Measurements from ENCODE around the gene LUZP2.
A peak's percentile ranks its signal among the peaks of the same experiment; 100 is the strongest.

The LUZP2 gene

GRCh38 chr11:24496386-24496735, 492 bp upstream of the LUZP2 start:
- H3K4me3 ChIP-seq (ENCODE audit: control insufficient read depth in 1 of 7, extremely low read depth in 1 of 7, insufficient read depth in 4 of 7, low read depth in 2 of 7, low read length in 6 of 7), result peak overlapping the region in 5 of 7 experiments; percentile 30 to 52 (median 36)

GRCh38 chr11:24497831-24498230, 978 bp downstream of the LUZP2 start:
- Histone ChIP-seq H3K4me3 (ENCODE audit: control insufficient read depth in 1 of 7, extremely low read depth in 1 of 7, insufficient read depth in 4 of 7, low read depth in 2 of 7, low read length in 6 of 7) (no peak overlapping the region), H3K27ac (ENCODE audit: insufficient read depth in 1 of 2, low read depth in 1 of 2, low read length in 2 of 2, poor library complexity in 1 of 2, severe bottlenecking in 2 of 2) (no peak overlapping the region), H3K27me3 (replicated peaks in 2 of 5; ENCODE audit: control insufficient read depth in 4 of 5, insufficient read depth in 5 of 5, low read length in 4 of 5) (peaks cover 16 to 55% (median 26%) of the 10 kb centered on the region in 5 experiments), H3K9me3 (ENCODE audit: control extremely low read depth in 1 of 5, control insufficient read depth in 4 of 5, insufficient read depth in 2 of 5, low read depth in 1 of 5, low read length in 4 of 5) (no peaks in the 10 kb centered on the region), H3K4me1 (ENCODE audit: control extremely low read depth in 1 of 4, control insufficient read depth in 4 of 4, insufficient read depth in 4 of 4, low read length in 3 of 4) (peaks cover 0 to 10% (median 2%) of the 10 kb centered on the region in 4 experiments), H3K36me3 (ENCODE audit: control insufficient read depth in 4 of 4, insufficient read depth in 4 of 4, low read length in 3 of 4) (no peaks in the 10 kb centered on the region)
- POLR2A ChIA-PET, result no interaction called here
- WGBS (ENCODE audit: insufficient coverage), result 92% methylated on average over 2 of the region's 3 CpGs
- DNase-seq, result no peak
- CTCF ChIA-PET, result no interaction called here

More at GRCh38 chr11:24496386-24496735, 492 bp upstream of the LUZP2 start:
- H3K27me3 ChIP-seq (replicated peaks in 2 of 5; ENCODE audit: control insufficient read depth in 4 of 5, insufficient read depth in 5 of 5, low read length in 4 of 5), result peaks cover 16 to 57% (median 26%) of the 10 kb centered on the region in 5 experiments
- peak in 2 of 3 donors; percentile 2 to 6 for DNase-seq
- H3K4me1 ChIP-seq (ENCODE audit: control extremely low read depth in 1 of 4, control insufficient read depth in 4 of 4, insufficient read depth in 4 of 4, low read length in 3 of 4), result peaks cover 0 to 10% (median 2%) of the 10 kb centered on the region in 4 experiments
- 8% methylated on average over 14 of the region's 14 CpGs for WGBS (ENCODE audit: insufficient coverage)
- ChIA-PET POLR2A (no interaction called here), CTCF (no interaction called here)
- no peaks in the 10 kb centered on the region for H3K9me3 ChIP-seq (ENCODE audit: control extremely low read depth in 1 of 5, control insufficient read depth in 4 of 5, insufficient read depth in 2 of 5, low read depth in 1 of 5, low read length in 4 of 5)
- H3K27ac ChIP-seq (ENCODE audit: insufficient read depth in 1 of 2, low read depth in 1 of 2, low read length in 2 of 2, poor library complexity in 1 of 2, severe bottlenecking in 2 of 2), result no peak overlapping the region
- no peaks in the 10 kb centered on the region for H3K36me3 ChIP-seq (ENCODE audit: control insufficient read depth in 4 of 4, insufficient read depth in 4 of 4, low read length in 3 of 4)

DNA sequence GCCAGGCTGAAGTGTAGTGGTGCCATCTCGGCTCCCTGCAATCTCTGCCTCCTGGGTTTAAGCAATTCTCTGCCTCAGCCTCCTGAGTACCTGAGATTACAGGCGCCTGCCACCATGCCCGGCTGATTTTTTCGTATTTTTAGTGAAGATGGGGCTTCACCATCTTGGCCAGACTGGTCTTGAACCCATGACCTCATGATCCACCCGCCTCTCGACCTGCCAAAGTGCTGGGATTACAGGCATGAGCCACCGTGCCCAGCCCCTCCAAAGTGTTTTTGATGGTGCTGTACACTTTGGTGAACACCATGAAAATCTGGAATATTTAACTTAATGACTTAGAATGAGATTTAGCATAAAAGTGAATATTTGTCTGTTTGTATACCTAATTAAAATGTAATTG, 5.6 kb downstream of the LUZP2 start:
- Histone ChIP-seq H3K27me3 (replicated peaks in 2 of 5; ENCODE audit: control insufficient read depth in 4 of 5, insufficient read depth in 5 of 5, low read length in 4 of 5) (peaks cover 7 to 21% (median 12%) of the 10 kb centered on the region in 5 experiments), H3K4me3 (ENCODE audit: control insufficient read depth in 1 of 7, extremely low read depth in 1 of 7, insufficient read depth in 4 of 7, low read depth in 2 of 7, low read length in 6 of 7) (no peak overlapping the region), H3K27ac (ENCODE audit: insufficient read depth in 1 of 2, low read depth in 1 of 2, low read length in 2 of 2, poor library complexity in 1 of 2, severe bottlenecking in 2 of 2) (no peak overlapping the region), H3K4me1 (ENCODE audit: control extremely low read depth in 1 of 4, control insufficient read depth in 4 of 4, insufficient read depth in 4 of 4, low read length in 3 of 4) (no peaks in the 10 kb centered on the region), H3K9me3 (ENCODE audit: control extremely low read depth in 1 of 5, control insufficient read depth in 4 of 5, insufficient read depth in 2 of 5, low read depth in 1 of 5, low read length in 4 of 5) (no peaks in the 10 kb centered on the region), H3K36me3 (ENCODE audit: control insufficient read depth in 4 of 4, insufficient read depth in 4 of 4, low read length in 3 of 4) (no peaks in the 10 kb centered on the region)
- ChIA-PET CTCF (no interaction called here), POLR2A (no interaction called here)
- 92% methylated on average over 6 of the region's 7 CpGs for WGBS (ENCODE audit: insufficient coverage)
- DNase-seq, result no peak

DNA sequence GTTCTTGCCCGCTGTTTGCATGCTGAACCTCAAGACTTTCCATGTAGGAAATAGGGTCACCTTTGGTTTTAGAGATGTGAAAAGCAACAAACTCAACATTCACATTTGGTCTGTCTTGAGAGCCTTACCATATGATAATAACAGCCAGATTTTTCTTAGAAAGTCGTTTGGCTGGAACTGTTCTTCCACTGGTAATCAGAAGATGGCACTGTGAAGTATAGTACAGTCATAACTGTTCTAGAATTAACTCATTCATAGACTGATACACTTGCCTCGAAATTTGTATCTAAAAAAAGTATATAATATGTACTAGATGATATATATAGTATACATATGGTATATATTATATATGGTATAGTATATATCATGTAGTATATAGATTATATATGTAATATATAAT, 12.3 kb downstream of the LUZP2 start:
- Histone ChIP-seq H3K27me3 (replicated peaks in 2 of 5; ENCODE audit: control insufficient read depth in 4 of 5, insufficient read depth in 5 of 5, low read length in 4 of 5) (no peaks in the 10 kb centered on the region), H3K4me1 (ENCODE audit: control extremely low read depth in 1 of 4, control insufficient read depth in 4 of 4, insufficient read depth in 4 of 4, low read length in 3 of 4) (no peaks in the 10 kb centered on the region), H3K9me3 (ENCODE audit: control extremely low read depth in 1 of 5, control insufficient read depth in 4 of 5, insufficient read depth in 2 of 5, low read depth in 1 of 5, low read length in 4 of 5) (no peaks in the 10 kb centered on the region), H3K27ac (ENCODE audit: insufficient read depth in 1 of 2, low read depth in 1 of 2, low read length in 2 of 2, poor library complexity in 1 of 2, severe bottlenecking in 2 of 2) (no peak overlapping the region), H3K4me3 (ENCODE audit: control insufficient read depth in 1 of 7, extremely low read depth in 1 of 7, insufficient read depth in 4 of 7, low read depth in 2 of 7, low read length in 6 of 7) (no peak overlapping the region), H3K36me3 (ENCODE audit: control insufficient read depth in 4 of 4, insufficient read depth in 4 of 4, low read length in 3 of 4) (no peaks in the 10 kb centered on the region)
- CTCF ChIA-PET, result no interaction called here
- DNase-seq, result no peak
- WGBS (ENCODE audit: insufficient coverage), result 100% methylated on average over 1 of the region's 3 CpGs
- POLR2A ChIA-PET, result no interaction called here

- Histone ChIP-seq H3K36me3 (ENCODE audit: control insufficient read depth in 4 of 4, insufficient read depth in 4 of 4, low read length in 3 of 4) (no peaks in the 10 kb centered on the region), H3K27ac (ENCODE audit: insufficient read depth in 1 of 2, low read depth in 1 of 2, low read length in 2 of 2, poor library complexity in 1 of 2, severe bottlenecking in 2 of 2) (no peak overlapping the region), H3K9me3 (ENCODE audit: control extremely low read depth in 1 of 5, control insufficient read depth in 4 of 5, insufficient read depth in 2 of 5, low read depth in 1 of 5, low read length in 4 of 5) (no peaks in the 10 kb centered on the region), H3K27me3 (replicated peaks in 2 of 5; ENCODE audit: control insufficient read depth in 4 of 5, insufficient read depth in 5 of 5, low read length in 4 of 5) (no peaks in the 10 kb centered on the region), H3K4me3 (ENCODE audit: control insufficient read depth in 1 of 7, extremely low read depth in 1 of 7, insufficient read depth in 4 of 7, low read depth in 2 of 7, low read length in 6 of 7) (no peak overlapping the region), H3K4me1 (ENCODE audit: control extremely low read depth in 1 of 4, control insufficient read depth in 4 of 4, insufficient read depth in 4 of 4, low read length in 3 of 4) (no peaks in the 10 kb centered on the region)
- ChIA-PET CTCF (no interaction called here), POLR2A (no interaction called here)
- DNase-seq, result no peak
- no CpG with 5 or more reads among the region's 5 CpGs for WGBS (ENCODE audit: insufficient coverage)
Measured at GRCh38 chr11:24511511-24511910, 14.7 kb downstream of the LUZP2 start.

DNA sequence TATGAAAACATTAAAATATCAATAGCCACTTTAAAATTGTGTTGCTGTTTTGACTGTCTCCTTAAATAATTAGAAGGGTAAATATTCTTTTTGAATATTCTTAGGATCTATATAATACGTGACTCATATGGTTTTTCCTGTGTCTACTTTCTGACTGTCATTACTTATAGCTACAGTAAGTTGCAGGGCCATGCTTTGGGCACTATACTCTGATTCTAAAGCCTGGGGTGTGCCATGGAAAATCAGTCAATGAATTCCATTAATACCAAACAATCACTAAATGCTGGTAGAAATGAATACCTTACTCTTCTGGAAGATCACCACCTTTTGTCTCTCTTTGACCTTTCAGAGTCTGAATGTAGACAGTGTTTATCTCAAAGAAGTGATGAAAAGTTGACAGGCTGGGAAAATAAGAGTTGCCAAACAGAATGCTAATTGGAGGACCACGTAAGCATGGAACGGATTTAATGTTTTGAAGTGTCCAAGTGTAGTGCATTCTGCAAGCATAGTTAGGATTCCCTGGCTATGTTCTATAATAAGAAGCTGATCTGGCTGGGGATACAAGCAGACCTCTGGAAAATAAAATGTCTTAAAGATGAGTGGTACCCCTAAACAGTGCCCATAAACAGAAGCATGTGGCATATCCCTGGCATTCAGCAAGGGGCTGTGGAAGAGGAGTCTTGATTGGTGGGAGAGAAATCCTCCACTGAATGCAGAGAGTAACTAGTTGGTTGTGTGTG, 16.8 kb downstream of the LUZP2 start:
- POLR2A ChIA-PET, result no interaction called here
- H3K9me3 ChIP-seq (ENCODE audit: control extremely low read depth in 1 of 5, control insufficient read depth in 4 of 5, insufficient read depth in 2 of 5, low read depth in 1 of 5, low read length in 4 of 5), result no peaks in the 10 kb centered on the region
- 100% methylated on average over 2 of the region's 3 CpGs for WGBS (ENCODE audit: insufficient coverage)
- no peaks in the 10 kb centered on the region for H3K27me3 ChIP-seq (replicated peaks in 2 of 5; ENCODE audit: control insufficient read depth in 4 of 5, insufficient read depth in 5 of 5, low read length in 4 of 5)
- no peak overlapping the region for H3K4me3 ChIP-seq (ENCODE audit: control insufficient read depth in 1 of 7, extremely low read depth in 1 of 7, insufficient read depth in 4 of 7, low read depth in 2 of 7, low read length in 6 of 7)
- DNase-seq, result no peak
- no peak overlapping the region for H3K27ac ChIP-seq (ENCODE audit: insufficient read depth in 1 of 2, low read depth in 1 of 2, low read length in 2 of 2, poor library complexity in 1 of 2, severe bottlenecking in 2 of 2)
- no peaks in the 10 kb centered on the region for H3K36me3 ChIP-seq (ENCODE audit: control insufficient read depth in 4 of 4, insufficient read depth in 4 of 4, low read length in 3 of 4)
- no peaks in the 10 kb centered on the region for H3K4me1 ChIP-seq (ENCODE audit: control extremely low read depth in 1 of 4, control insufficient read depth in 4 of 4, insufficient read depth in 4 of 4, low read length in 3 of 4)
- CTCF ChIA-PET, result interaction anchor here (0.9 kb wide), 1 partner anchor 8 kb away, joined by 3 read pairs; no protein-coding TSS in a partner anchor

- ChIA-PET POLR2A (no interaction called here), CTCF (no interaction called here)
- Histone ChIP-seq H3K36me3 (ENCODE audit: control insufficient read depth in 4 of 4, insufficient read depth in 4 of 4, low read length in 3 of 4) (no peaks in the 10 kb centered on the region), H3K27me3 (replicated peaks in 2 of 5; ENCODE audit: control insufficient read depth in 4 of 5, insufficient read depth in 5 of 5, low read length in 4 of 5) (no peaks in the 10 kb centered on the region), H3K27ac (ENCODE audit: insufficient read depth in 1 of 2, low read depth in 1 of 2, low read length in 2 of 2, poor library complexity in 1 of 2, severe bottlenecking in 2 of 2) (no peak overlapping the region), H3K9me3 (ENCODE audit: control extremely low read depth in 1 of 5, control insufficient read depth in 4 of 5, insufficient read depth in 2 of 5, low read depth in 1 of 5, low read length in 4 of 5) (no peaks in the 10 kb centered on the region), H3K4me1 (ENCODE audit: control extremely low read depth in 1 of 4, control insufficient read depth in 4 of 4, insufficient read depth in 4 of 4, low read length in 3 of 4) (no peaks in the 10 kb centered on the region), H3K4me3 (ENCODE audit: control insufficient read depth in 1 of 7, extremely low read depth in 1 of 7, insufficient read depth in 4 of 7, low read depth in 2 of 7, low read length in 6 of 7) (no peak overlapping the region)
- DNase-seq, result no peak
- WGBS (ENCODE audit: insufficient coverage), result no CpG with 5 or more reads among the region's 2 CpGs
Measured at GRCh38 chr11:24514219-24514594, 17.4 kb downstream of the LUZP2 start.

Data from common myeloid progenitor, CD34-positive (primary cell).